ENCODE data around the gene PHLDA3.

DNA sequence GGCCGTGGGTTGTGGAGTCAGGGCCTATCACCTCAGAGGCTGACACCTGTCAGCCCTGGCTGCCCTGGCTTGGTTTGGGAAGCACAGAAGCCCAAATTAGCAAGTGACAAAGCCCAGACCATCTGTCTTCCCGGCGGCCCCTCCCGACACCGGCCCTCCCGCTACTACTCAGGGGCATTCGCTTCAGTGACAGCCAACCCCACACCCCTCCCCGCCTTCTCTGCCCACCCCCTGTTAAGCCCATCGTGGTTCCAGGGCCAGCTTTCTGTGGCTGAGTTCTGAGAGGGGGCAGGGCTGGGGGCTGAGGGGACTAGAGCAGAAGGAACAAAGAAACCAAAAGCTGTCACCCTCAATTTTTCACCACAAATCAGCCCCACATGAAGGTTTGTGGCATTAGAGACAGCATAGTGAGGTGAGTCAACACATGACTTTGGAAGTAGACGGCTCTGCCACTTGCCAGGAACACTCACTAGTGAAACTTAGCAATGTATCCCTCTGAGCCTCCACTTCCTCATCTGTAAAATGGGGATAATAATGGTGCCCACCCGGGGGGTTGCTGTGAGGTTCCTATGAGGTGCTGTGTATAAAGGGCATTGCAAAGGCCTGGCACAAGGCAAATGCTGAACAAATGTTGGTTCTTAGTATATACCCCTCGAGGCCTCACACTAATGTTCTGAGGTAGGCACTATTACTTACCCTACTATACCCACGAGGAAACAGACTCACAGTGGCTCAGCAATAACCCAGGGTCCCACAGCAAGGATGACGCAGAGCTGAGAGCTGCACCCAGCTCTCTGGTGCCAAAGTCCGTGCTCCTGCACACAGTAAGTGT, 42.3 kb downstream of the PHLDA3 start:
- TF ChIP-seq CTCF (IDR thresholded peaks at IDR 0.05; ENCODE audit: low read length) (no peak), EZH2 (IDR thresholded peaks at IDR 0.05; ENCODE audit: borderline replicate concordance, low read length) (no peak)
